H1 (cell line): ENCODE data around the gene MRPS6. TPM values are rescaled to one million over a fixed set of nuclear protein-coding genes. Genes with fewer than 3 reads are reported as not detected.

ENCODE experiments used
- CTCF ChIA-PET: fragments of 300-600 bp; sonication (Branson Sonifier 250); formaldehyde crosslinking; loops from one replicate; lab custom pipeline; 2021; ENCODE audit not compliant: partially characterized antibody; lab: Charles Lee
- POLR2A ChIA-PET: fragments of 300-600 bp; sonication (Branson Sonifier 250); formaldehyde crosslinking; loops from one replicate; lab custom pipeline; 2021; ENCODE audit warnings: inconsistent platforms; ENCODE audit not compliant: partially characterized antibody; lab: Charles Lee
- DNase-seq, 2 experiments: peaks; one replicate each; pipeline versions ENCODE4 v3.0.0 to v3.0.0-alpha.2; 2010 to 2022; ENCODE audit warnings: low spot score in 2 of 2, low read depth in 1 of 2, mixed read lengths in 1 of 2
- FAIRE-seq: peaks from 2 replicates; lab custom pipeline; 2011; peaks lifted over from hg19 to GRCh38; lab: Jason Lieb, UNC
- H2AFZ ChIP-seq: 2 replicates; pipeline ENCODE4 v1.8.1; 2012; ENCODE audit warnings: low read length, inconsistent platforms
- H2AK5ac ChIP-seq: 2 replicates; pipeline ENCODE4 v1.6.1; 2013; ENCODE audit warnings: low read depth, low read length
- H2BK120ac ChIP-seq: replicated peaks from 2 replicates; pipeline ENCODE3; 2013; ENCODE audit warnings: low read depth, low read length, inconsistent platforms
- H2BK12ac ChIP-seq: 2 replicates; pipeline ENCODE4 v1.6.1; 2013; ENCODE audit warnings: low read depth, low read length
- H2BK15ac ChIP-seq: 2 replicates; pipeline ENCODE4 v1.6.1; 2013; ENCODE audit warnings: low read length
- H2BK20ac ChIP-seq: 2 replicates; pipeline ENCODE4 v1.6.1; 2013; ENCODE audit warnings: low read length
- H2BK5ac ChIP-seq: 2 replicates; pipeline ENCODE4 v1.6.1; 2013; ENCODE audit warnings: low read depth, low read length
- H3K14ac ChIP-seq: 2 replicates; pipeline ENCODE4 v1.6.1; 2013; ENCODE audit warnings: inconsistent platforms; ENCODE audit not compliant: insufficient read length
- H3K18ac ChIP-seq: 2 replicates; pipeline ENCODE4 v1.6.1; 2013; ENCODE audit warnings: low read length; ENCODE audit errors: extremely low read depth
- H3K23ac ChIP-seq: 2 replicates; pipeline ENCODE4 v1.6.1; 2013; ENCODE audit warnings: inconsistent platforms; ENCODE audit not compliant: insufficient read length
- H3K23me2 ChIP-seq: 2 replicates; pipeline ENCODE4 v1.6.1; 2013; ENCODE audit warnings: low read depth, low read length
- H3K27ac ChIP-seq: 2 replicates; pipeline ENCODE4 v1.6.1; 2011; ENCODE audit warnings: low read depth, low read length, inconsistent platforms
- H3K27me3 ChIP-seq, 4 experiments: replicated peaks in 1 of 4; 1 replicate in 1 of 4; 2 replicates in 3 of 4; pipeline versions ENCODE4 v1.6.1 to v1.8.1; 2011 to 2013; ENCODE audit warnings: low read length in 3 of 4, mild to moderate bottlenecking in 3 of 4, inconsistent platforms in 2 of 4, mixed read lengths in 2 of 4, moderate library complexity in 1 of 4; ENCODE audit not compliant: control insufficient read depth in 3 of 4, insufficient read depth in 3 of 4; ENCODE audit errors: extremely low read depth in 1 of 4
- H3K36me3 ChIP-seq, 4 experiments: 2 replicates each; pipeline versions ENCODE4 v1.6.1 to v1.8.1; 2011 to 2013; ENCODE audit warnings: mild to moderate bottlenecking in 4 of 4, low read length in 3 of 4, moderate library complexity in 2 of 4, control low read depth in 1 of 4, inconsistent platforms in 1 of 4; ENCODE audit not compliant: insufficient read depth in 4 of 4, control insufficient read depth in 2 of 4
- H3K4ac ChIP-seq: replicated peaks from 2 replicates; pipeline ENCODE3; 2013; ENCODE audit warnings: low read length, low read depth, mixed read lengths, inconsistent platforms; ENCODE audit not compliant: insufficient read length
- H3K4me1 ChIP-seq, 4 experiments: replicated peaks in 1 of 4; 1 replicate in 1 of 4; 2 replicates in 3 of 4; pipeline versions ENCODE4 v1.6.1 to v1.8.1; 2011 to 2013; ENCODE audit warnings: low read length in 3 of 4, inconsistent platforms in 2 of 4, mixed read lengths in 1 of 4; ENCODE audit not compliant: insufficient read depth in 4 of 4, control insufficient read depth in 3 of 4
- H3K4me2 ChIP-seq, 2 experiments: 2 replicates each; pipeline versions ENCODE4 v1.6.1 to v1.8.1; 2011 to 2013; ENCODE audit warnings: low read depth in 2 of 2, low read length in 2 of 2, control low read depth in 1 of 2, inconsistent platforms in 1 of 2, mild to moderate bottlenecking in 1 of 2; ENCODE audit not compliant: insufficient read depth in 1 of 2
- H3K4me3 ChIP-seq, 4 experiments: fragments of 200-600, 300-600 bp in 1 of 4; sonication (generic), shearing (Covaris generic), sonication (Bioruptor Twin) in 1 of 4; 2 replicates each; pipeline versions ENCODE4 v1.5.1 to v1.8.1; 2011 to 2016; ENCODE audit warnings: low read length in 4 of 4, low read depth in 3 of 4, control low read depth in 2 of 4, inconsistent platforms in 2 of 4, mild to moderate bottlenecking in 2 of 4, mixed read lengths in 1 of 4, moderate library complexity in 1 of 4; ENCODE audit not compliant: insufficient read depth in 2 of 4; ENCODE audit errors: extremely low read depth in 1 of 4
- H3K56ac ChIP-seq: replicated peaks from 2 replicates; pipeline ENCODE3; 2013; ENCODE audit warnings: low read depth, mild to moderate bottlenecking, mixed read lengths, low read length, inconsistent platforms; ENCODE audit not compliant: insufficient read length
- H3K79me1 ChIP-seq: 2 replicates; pipeline ENCODE4 v1.6.1; 2013; ENCODE audit warnings: low read depth, low read length, control low read depth
- H3K79me2 ChIP-seq, 2 experiments: 2 replicates each; pipeline versions ENCODE4 v1.6.1 to v1.8.1; 2012 to 2013; ENCODE audit warnings: low read length in 2 of 2, mild to moderate bottlenecking in 2 of 2, inconsistent platforms in 1 of 2; ENCODE audit not compliant: insufficient read depth in 2 of 2, control insufficient read depth in 1 of 2
- H3K9ac ChIP-seq, 4 experiments: replicated peaks in 1 of 4; 1 replicate in 1 of 4; 2 replicates in 3 of 4; pipeline versions ENCODE4 v1.6.1 to v1.8.1; 2011 to 2013; ENCODE audit warnings: low read depth in 3 of 4, low read length in 3 of 4, control low read depth in 2 of 4, mild to moderate bottlenecking in 2 of 4, moderate library complexity in 2 of 4, inconsistent platforms in 1 of 4; ENCODE audit errors: extremely low read depth in 1 of 4
- H3K9me3 ChIP-seq, 2 experiments: 2 replicates each; pipeline versions ENCODE4 v1.6.1 to v1.8.1; 2012 to 2013; ENCODE audit warnings: mild to moderate bottlenecking in 2 of 2, moderate library complexity in 2 of 2, control low read depth in 1 of 2, inconsistent platforms in 1 of 2, low read depth in 1 of 2, low read length in 1 of 2, mixed read lengths in 1 of 2; ENCODE audit not compliant: insufficient read depth in 2 of 2
- H4K20me1 ChIP-seq, 2 experiments: replicated peaks in 1 of 2; 2 replicates each; pipeline versions ENCODE3 to v1.8.1; 2011 to 2013; ENCODE audit warnings: inconsistent platforms in 2 of 2, low read length in 2 of 2, mild to moderate bottlenecking in 1 of 2; ENCODE audit not compliant: insufficient read depth in 2 of 2, control insufficient read depth in 1 of 2
- H4K5ac ChIP-seq: 2 replicates; pipeline ENCODE4 v1.6.1; 2013; ENCODE audit warnings: low read length, low read depth, mixed read lengths, inconsistent platforms; ENCODE audit not compliant: insufficient read length
- H4K8ac ChIP-seq: 2 replicates; pipeline ENCODE4 v1.8.0; 2013; ENCODE audit warnings: mild to moderate bottlenecking, moderate library complexity, low read length, inconsistent platforms; ENCODE audit not compliant: insufficient read depth; ENCODE audit errors: extremely low read depth
- H4K91ac ChIP-seq: replicated peaks from 2 replicates; pipeline ENCODE3; 2013; ENCODE audit warnings: low read length, mixed read lengths, inconsistent platforms; ENCODE audit not compliant: insufficient read length
- GTF2F1 ChIP-seq: IDR thresholded peaks from 2 replicates; pipeline ENCODE4 v1.6.1; 2012; ENCODE audit warnings: low read depth, low read length, improper control_type of control experiment, borderline replicate concordance
- JUN ChIP-seq: IDR thresholded peaks from 2 replicates; pipeline ENCODE4 v1.6.1; 2011; ENCODE audit warnings: low read depth, mild to moderate bottlenecking, improper control_type of control experiment, low read length
- NRF1 ChIP-seq: IDR thresholded peaks from 2 replicates; pipeline ENCODE4 v1.6.1; 2011; ENCODE audit warnings: mild to moderate bottlenecking, low read depth, low read length, improper control_type of control experiment
- POU5F1 ChIP-seq: IDR thresholded peaks from 2 replicates; pipeline ENCODE4 v1.6.1; 2011; ENCODE audit warnings: low read depth, mild to moderate bottlenecking, low read length, moderate library complexity
- SIRT6 ChIP-seq: IDR thresholded peaks from one replicate; pipeline ENCODE4 v1.7.1; 2012; ENCODE audit warnings: low read length, inconsistent platforms
- TAF1 ChIP-seq: IDR thresholded peaks from 2 replicates; pipeline ENCODE4 v1.6.1; 2011; ENCODE audit warnings: mild to moderate bottlenecking, low read depth, low read length
- WGBS, 2 experiments: shearing (Covaris generic) in 1 of 2; methylation state at CpG; one replicate each; pipeline versions ENCODE4 v1.1.6 to v1.1.7; 2013 to 2015; ENCODE audit warnings: low lambda C conversion rate in 2 of 2, mixed read lengths in 2 of 2, inconsistent platforms in 1 of 2, low coverage in 1 of 2, missing lambda C conversion rate in 1 of 2; ENCODE audit not compliant: insufficient replicate concordance in 2 of 2, insufficient coverage in 1 of 2, insufficient read length in 1 of 2; ENCODE audit errors: extremely low coverage in 1 of 2, missing lambda C conversion rate in 1 of 2; 5-methylcytosine and 5-hydroxymethylcytosine counted together
- polyA plus RNA-seq, 7 experiments: library from polyadenylated mRNA; depleted of rRNA in 3 of 7; stranded (reverse) in 5 of 7; unstranded in 2 of 7; fragments of >200 nt in 5 of 7; fragments of 200-250 nt in 2 of 7; gene quantifications; 1 replicate in 5 of 7; 2 replicates in 1 of 7; 4 replicates in 1 of 7; pipeline versions ENCODE4 v1.2.1 to v1.2.3, GENCODE V29; 2011 to 2013; ENCODE audit warnings: missing spikeins in 2 of 7, mixed read lengths in 2 of 7
- total RNA-seq: library from RNA; stranded (reverse); fragmentation: NEBNext Ultra II Directional; extraction: Animal tissue kit (Norgen Biotek cat#: 25700); gene quantifications from 2 replicates; pipeline ENCODE4 v1.2.1, GENCODE V29; 2021

Gene MRPS6
- total and polyA plus RNA-seq, 2 of the 8 experiments (the other 6 are each of a cell fraction or from before 2014, with no cell fraction given), result 62.7 to 156 TPM

DNA sequence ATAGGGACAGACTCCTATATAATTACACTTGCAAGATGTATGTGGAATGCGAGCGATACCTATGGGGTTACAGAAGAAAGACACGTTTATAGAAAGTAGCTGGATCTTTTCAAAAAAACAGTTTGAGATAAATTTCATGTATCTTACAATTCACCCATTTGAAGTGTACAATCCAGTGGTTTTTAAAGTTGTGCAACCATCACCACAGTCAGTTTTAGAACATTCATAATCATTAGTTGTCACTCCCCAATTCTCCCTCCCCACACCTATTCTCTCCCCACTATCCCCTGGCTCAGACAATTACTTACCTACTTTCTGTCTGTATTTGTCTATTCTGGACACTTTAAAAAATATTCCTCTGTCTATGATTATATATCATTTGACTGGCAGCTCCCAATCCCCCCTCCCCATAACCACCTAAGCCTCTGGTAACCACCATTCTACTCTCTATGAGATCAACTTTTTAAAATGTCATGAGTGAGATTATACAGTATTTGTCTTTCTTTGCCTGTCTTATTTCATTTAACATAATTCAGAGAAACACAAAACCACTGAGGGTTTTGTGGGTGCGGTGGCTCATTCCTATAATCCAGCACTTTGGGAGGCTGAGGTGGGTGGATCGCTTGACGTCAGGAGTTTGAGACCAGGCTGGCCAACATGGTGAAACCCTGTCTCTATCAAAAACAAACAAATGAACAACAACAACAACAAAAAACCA lies 39.1 kb downstream of the MRPS6 start:
- no peak overlapping the region for H3K4me3 ChIP-seq
- no peak overlapping the region; a peak in 1 of 4 replicates for H3K4me2 ChIP-seq
- no peak overlapping the region for H3K27ac ChIP-seq
- no peak overlapping the region for H4K5ac ChIP-seq
- ChIA-PET CTCF (interaction anchor here (0.8 to 1.1 kb wide), 2 partner anchors 20 to 188 kb away, joined by 3 read pairs; no protein-coding TSS in a partner anchor), POLR2A (interaction anchor here (1.1 kb wide), 1 partner anchor 12 kb away, joined by 3 read pairs; no protein-coding TSS in a partner anchor)
- H2BK12ac ChIP-seq, result no peak overlapping the region
- H2AK5ac ChIP-seq, result no peak overlapping the region
- peaks cover 2% of the 10 kb centered on the region in 2 experiments for H4K20me1 ChIP-seq
- H3K9ac ChIP-seq, result no peak overlapping the region
- TF ChIP-seq GTF2F1 (no peak), TAF1 (no peak), POU5F1 (no peak), SIRT6 (no peak), NRF1 (no peak), JUN (no peak)
- H3K36me3 ChIP-seq, result peaks cover 0 to 13% (median 0%) of the 10 kb centered on the region in 4 experiments; a peak in 2 of 8 replicates
- H3K56ac ChIP-seq, result no peak overlapping the region
- no peak overlapping the region for H2BK15ac ChIP-seq
- H3K9me3 ChIP-seq, result peaks cover 0 to 6% of the 10 kb centered on the region in 2 experiments; a peak in 1 of 4 replicates
- peaks cover 7% of the 10 kb centered on the region for H3K79me1 ChIP-seq
- no peaks in the 10 kb centered on the region for H3K27me3 ChIP-seq
- no peak overlapping the region for H3K4ac ChIP-seq
- peaks cover 0 to 19% (median 11%) of the 10 kb centered on the region in 4 experiments; a peak in 3 of 7 replicates for H3K4me1 ChIP-seq
- H2BK5ac ChIP-seq, result no peak overlapping the region
- H2AFZ ChIP-seq, result no peak overlapping the region
- no peak overlapping the region for H3K14ac ChIP-seq
- no peaks in the 10 kb centered on the region for H3K23me2 ChIP-seq
- H2BK120ac ChIP-seq, result no peak overlapping the region
- peaks cover 0 to 99% of the 10 kb centered on the region in 2 experiments; a peak in 3 of 4 replicates for H3K79me2 ChIP-seq
- FAIRE-seq (no peak), DNase-seq (no peak)
- no peak overlapping the region for H2BK20ac ChIP-seq
- H4K91ac ChIP-seq, result no peak overlapping the region
- WGBS, 2 experiments, result 94% methylated on average over 6 of the region's 6 CpGs; no CpG with 5 or more reads in 1 of the 2 experiments
- H3K23ac ChIP-seq, result no peak overlapping the region
- no peak overlapping the region for H4K8ac ChIP-seq
- H3K18ac ChIP-seq, result no peak overlapping the region
